LNCaP clone FGC (cell line): ENCODE results near the gene LCLAT1.

ENCODE experiments used
- DNase-seq: peaks from one replicate; pipeline ENCODE4 v3.0.0-alpha.2; 2011; ENCODE audit warnings: low read depth
- H3K4me3 ChIP-seq: 2 replicates; pipeline ENCODE4 v1.5.1; 2011; ENCODE audit warnings: mild to moderate bottlenecking, low read depth, low read length, control low read depth
- CTCF ChIP-seq: IDR thresholded peaks from 2 replicates; pipeline ENCODE4 v1.5.1; 2012; ENCODE audit warnings: mild to moderate bottlenecking; ENCODE audit not compliant: control insufficient read depth, insufficient read depth; ENCODE audit errors: extremely low read depth

The LCLAT1 gene

DNA sequence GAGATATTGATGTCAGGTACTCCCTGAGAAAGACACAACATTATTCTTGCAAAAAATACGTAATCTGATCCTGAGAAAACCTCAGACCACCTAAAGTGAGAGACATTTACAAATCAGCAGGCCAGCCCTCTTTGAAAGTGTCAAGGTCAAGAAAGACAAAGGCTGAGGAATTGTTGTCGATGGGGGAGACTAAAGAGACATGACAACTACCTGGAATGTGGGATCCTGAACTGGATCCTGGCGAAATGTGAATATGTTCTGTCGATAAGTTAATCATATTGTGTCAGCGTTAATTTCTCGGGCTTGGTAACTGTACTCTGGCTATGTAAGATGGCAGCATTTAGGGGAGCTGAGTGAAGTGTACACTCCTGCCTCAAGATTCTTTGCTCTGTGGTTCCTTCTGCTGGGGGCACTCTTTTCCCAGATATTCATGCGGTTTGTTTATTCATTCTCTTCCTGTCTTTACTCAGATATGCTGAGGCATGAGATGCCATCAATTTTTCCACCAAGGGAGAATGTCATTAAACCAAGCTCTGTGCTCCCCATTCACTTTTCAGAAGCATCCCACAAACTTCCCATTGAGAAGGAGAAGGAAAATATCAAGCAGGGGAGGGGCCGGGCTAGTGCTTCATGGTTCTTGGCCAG, 205.3 kb downstream of the LCLAT1 start:
- H3K4me3 ChIP-seq, result no peak overlapping the region
- no peak for TF ChIP-seq CTCF
- DNase-seq, result no peak

DNA sequence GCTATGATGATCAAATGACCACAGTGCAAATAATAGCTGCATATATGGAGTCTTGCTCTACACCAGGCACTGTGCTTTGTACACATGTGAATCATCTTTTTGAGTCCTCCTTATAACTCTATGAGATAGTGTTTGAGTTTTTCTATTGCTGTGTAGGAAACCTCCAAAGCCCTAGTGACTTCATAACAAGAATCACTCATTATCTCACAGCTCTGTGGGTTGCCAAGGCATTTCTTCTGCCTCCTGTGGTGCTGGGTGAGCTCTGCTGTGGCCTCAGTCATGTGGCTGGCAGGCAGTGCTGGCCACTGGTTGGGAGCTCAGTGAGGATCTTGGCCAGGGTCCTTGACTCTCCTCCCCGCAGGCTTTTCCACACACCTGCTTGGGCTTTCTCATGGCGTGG, 206.8 kb downstream of the LCLAT1 start:
- TF ChIP-seq CTCF, result no peak
- H3K4me3 ChIP-seq, result no peak overlapping the region
- no peak for DNase-seq

- H3K4me3 ChIP-seq, result no peak overlapping the region
- DNase-seq, result no peak
- no peak for TF ChIP-seq CTCF
Observed at GRCh38 chr2:30654404-30654803, 207.4 kb downstream of the LCLAT1 start.

DNA sequence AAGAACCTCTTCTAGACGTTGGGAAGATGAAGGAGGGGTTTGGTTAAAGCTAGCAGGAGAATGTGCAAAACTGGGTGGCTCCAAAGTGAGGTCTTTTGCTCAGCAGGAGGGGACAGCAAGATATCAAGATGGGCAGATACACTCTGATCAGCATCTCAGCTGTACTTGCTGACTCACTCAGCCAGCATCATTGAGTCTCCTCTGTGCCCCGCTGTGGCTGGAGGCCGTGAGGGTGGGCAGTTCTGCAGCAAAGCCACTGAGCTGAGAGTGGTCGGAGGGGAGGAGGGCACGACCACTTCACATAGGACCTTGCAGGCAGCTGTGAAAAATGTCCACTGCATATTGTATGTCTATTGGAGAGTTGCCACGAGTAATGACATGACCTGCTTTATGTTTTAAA, 208.2 kb downstream of the LCLAT1 start:
- TF ChIP-seq CTCF, result no peak
- no peak for DNase-seq

GRCh38 chr2:30655660-30656059, 208.6 kb downstream of the LCLAT1 start:
- H3K4me3 ChIP-seq, result no peak overlapping the region
- TF ChIP-seq CTCF, result no peak
- no peak for DNase-seq

More for the DNA sequence above, 208.2 kb downstream of the LCLAT1 start:
- no peak overlapping the region for H3K4me3 ChIP-seq

DNA sequence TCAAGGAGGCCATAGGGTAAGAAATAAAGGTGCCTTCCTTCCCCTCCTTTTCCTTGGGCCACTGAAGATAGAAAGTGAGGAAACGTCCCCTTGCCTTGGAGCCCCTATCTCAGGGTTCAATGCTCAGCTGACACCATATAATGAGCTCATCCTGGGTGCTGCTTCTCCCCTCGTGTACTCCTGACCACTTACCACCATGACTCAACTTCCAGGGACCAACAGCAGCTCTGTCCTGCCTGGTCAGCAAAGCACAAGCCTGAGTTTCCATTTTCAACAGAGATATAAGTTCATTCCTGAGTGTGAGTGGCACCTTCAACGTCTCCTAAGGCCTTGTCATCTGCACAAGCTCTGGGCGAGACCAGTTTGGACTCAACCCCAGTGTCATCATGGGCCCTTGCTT, 209.0 kb downstream of the LCLAT1 start:
- TF ChIP-seq CTCF, result no peak
- H3K4me3 ChIP-seq, result no peak overlapping the region
- DNase-seq, result no peak
